OCI-LY1 (cell line): ENCODE measurements around the gene OPRD1.
"Not testable (repeated sequence)": the region's sequence is repeated elsewhere in the genome, so short reads cannot be mapped to it uniquely, and the experiment has no call there.

Experiments used
- H2AFZ ChIP-seq: fragments of 200-600 bp; sonication (generic), shearing (Covaris generic); 2 replicates; pipeline ENCODE4 v1.6.0; 2014; ENCODE audit warnings: antibody characterized with exemption, mild to moderate bottlenecking, low read length
- H3F3A ChIP-seq: fragments of 200-600 bp; sonication (generic), shearing (Covaris generic); 2 replicates; pipeline ENCODE4 v1.6.0; 2014; ENCODE audit warnings: mild to moderate bottlenecking, antibody characterized with exemption, low read length, moderate library complexity; ENCODE audit not compliant: insufficient read depth
- H3K27ac ChIP-seq: fragments of 200-600 bp; sonication (generic); 2 replicates; pipeline ENCODE4 v1.5.1; 2014; ENCODE audit warnings: low read length, mixed run types, mild to moderate bottlenecking, low read depth; ENCODE audit not compliant: poor library complexity, severe bottlenecking
- H3K27me3 ChIP-seq: fragments of 200-600 bp; sonication (generic); 2 replicates; pipeline ENCODE4 v1.6.0; 2014; ENCODE audit warnings: antibody characterized with exemption, mild to moderate bottlenecking, low read length, moderate library complexity; ENCODE audit not compliant: insufficient read depth
- H3K36me3 ChIP-seq: fragments of 200-600 bp; sonication (generic); 2 replicates; pipeline ENCODE4 v1.6.1; 2014; ENCODE audit warnings: mild to moderate bottlenecking, antibody characterized with exemption, low read length, moderate library complexity, mixed read lengths; ENCODE audit not compliant: insufficient read depth
- H3K4me1 ChIP-seq: fragments of 200-600 bp; sonication (generic); 2 replicates; pipeline ENCODE4 v1.5.1; 2014; ENCODE audit warnings: mild to moderate bottlenecking, low read length, moderate library complexity; ENCODE audit not compliant: insufficient read depth, severe bottlenecking
- H3K4me2 ChIP-seq: fragments of 200-600 bp; sonication (generic), shearing (Covaris generic); 2 replicates; pipeline ENCODE4 v1.6.1; 2014; ENCODE audit warnings: low read length
- H3K4me3 ChIP-seq: fragments of 200-600 bp; sonication (generic); 2 replicates; pipeline ENCODE4 v1.5.1; 2014; ENCODE audit warnings: low read length, low read depth, mild to moderate bottlenecking, mixed read lengths; ENCODE audit not compliant: poor library complexity, severe bottlenecking
- H3K79me2 ChIP-seq: fragments of 200-600 bp; shearing (Covaris generic); 2 replicates; pipeline ENCODE4 v1.6.1; 2016; ENCODE audit warnings: mixed run types, low read length, mixed read lengths; ENCODE audit not compliant: insufficient read depth
- H3K9ac ChIP-seq: fragments of 200-600 bp; sonication (generic), shearing (Covaris generic); 2 replicates; pipeline ENCODE4 v1.6.1; 2014; ENCODE audit warnings: mild to moderate bottlenecking, low read length, mixed read lengths
- H3K9me2 ChIP-seq: fragments of 200-600 bp; sonication (generic), shearing (Covaris generic); 2 replicates; pipeline ENCODE4 v1.6.1; 2014; ENCODE audit warnings: low read depth, mild to moderate bottlenecking, low read length, mixed read lengths
- H3K9me3 ChIP-seq: fragments of 200-600 bp; shearing (Covaris generic); 2 replicates; pipeline ENCODE4 v1.6.1; 2014; ENCODE audit warnings: low read length, mixed read lengths
- H4K20me1 ChIP-seq: fragments of 200-600 bp; sonication (generic), shearing (Covaris generic); 2 replicates; pipeline ENCODE4 v1.6.0; 2016; ENCODE audit warnings: mild to moderate bottlenecking, low read length; ENCODE audit not compliant: insufficient read depth
- EZH2 ChIP-seq: fragments of 200-600 bp; sonication (generic), shearing (Covaris generic); IDR thresholded peaks from 2 replicates; pipeline ENCODE4 v1.8.0; 2017; ENCODE audit warnings: borderline replicate concordance, mixed run types, mild to moderate bottlenecking, antibody characterized with exemption, low read length, moderate library complexity, mixed read lengths
- TF ChIP-seq, protein P1 (sequence below): fragments of 200-600 bp; sonication (generic), shearing (Covaris generic); IDR thresholded peaks from 2 replicates; pipeline ENCODE4 v1.5.1; 2017; ENCODE audit warnings: mild to moderate bottlenecking, antibody characterized with exemption, low read length, moderate library complexity, mixed read lengths

Gene OPRD1

DNA sequence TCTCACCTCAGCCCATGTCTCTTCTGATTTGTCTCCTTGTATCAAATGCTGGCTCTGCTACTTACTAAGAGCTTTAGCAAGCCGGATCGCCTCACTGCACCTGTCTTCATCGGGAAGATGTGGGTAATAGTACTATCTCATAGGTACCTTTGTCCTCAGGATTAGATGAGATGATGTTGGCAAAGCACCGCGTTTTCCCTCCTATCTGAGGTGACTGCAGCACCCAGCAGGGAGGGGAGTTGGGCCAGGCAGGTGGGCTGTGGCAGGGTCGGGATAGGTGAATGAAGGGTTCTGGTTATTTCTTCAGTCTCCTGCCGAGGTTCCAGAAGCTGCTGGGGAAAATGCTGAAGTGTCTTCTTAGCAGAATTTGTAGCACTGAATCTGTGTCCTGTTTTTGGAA is 5.2 kb downstream of the OPRD1 start:
- no peaks in the 10 kb centered on the region for H4K20me1 ChIP-seq
- no peaks in the 10 kb centered on the region for H3K4me1 ChIP-seq
- no peak overlapping the region for H3K9ac ChIP-seq
- H3K9me2 ChIP-seq = no peaks in the 10 kb centered on the region
- TF ChIP-seq, protein P1, sequence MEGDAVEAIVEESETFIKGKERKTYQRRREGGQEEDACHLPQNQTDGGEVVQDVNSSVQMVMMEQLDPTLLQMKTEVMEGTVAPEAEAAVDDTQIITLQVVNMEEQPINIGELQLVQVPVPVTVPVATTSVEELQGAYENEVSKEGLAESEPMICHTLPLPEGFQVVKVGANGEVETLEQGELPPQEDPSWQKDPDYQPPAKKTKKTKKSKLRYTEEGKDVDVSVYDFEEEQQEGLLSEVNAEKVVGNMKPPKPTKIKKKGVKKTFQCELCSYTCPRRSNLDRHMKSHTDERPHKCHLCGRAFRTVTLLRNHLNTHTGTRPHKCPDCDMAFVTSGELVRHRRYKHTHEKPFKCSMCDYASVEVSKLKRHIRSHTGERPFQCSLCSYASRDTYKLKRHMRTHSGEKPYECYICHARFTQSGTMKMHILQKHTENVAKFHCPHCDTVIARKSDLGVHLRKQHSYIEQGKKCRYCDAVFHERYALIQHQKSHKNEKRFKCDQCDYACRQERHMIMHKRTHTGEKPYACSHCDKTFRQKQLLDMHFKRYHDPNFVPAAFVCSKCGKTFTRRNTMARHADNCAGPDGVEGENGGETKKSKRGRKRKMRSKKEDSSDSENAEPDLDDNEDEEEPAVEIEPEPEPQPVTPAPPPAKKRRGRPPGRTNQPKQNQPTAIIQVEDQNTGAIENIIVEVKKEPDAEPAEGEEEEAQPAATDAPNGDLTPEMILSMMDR = no peak
- TF ChIP-seq EZH2 = no peak
- H3K4me3 ChIP-seq = no peak overlapping the region
- no peak overlapping the region for H3K4me2 ChIP-seq
- no peaks in the 10 kb centered on the region for H3F3A ChIP-seq
- H3K27ac ChIP-seq = no peak overlapping the region
- no peaks in the 10 kb centered on the region for H3K36me3 ChIP-seq
- no peaks in the 10 kb centered on the region for H3K9me3 ChIP-seq
- H2AFZ ChIP-seq = no peak overlapping the region
- H3K79me2 ChIP-seq = no peaks in the 10 kb centered on the region
- H3K27me3 ChIP-seq = no peaks in the 10 kb centered on the region

DNA sequence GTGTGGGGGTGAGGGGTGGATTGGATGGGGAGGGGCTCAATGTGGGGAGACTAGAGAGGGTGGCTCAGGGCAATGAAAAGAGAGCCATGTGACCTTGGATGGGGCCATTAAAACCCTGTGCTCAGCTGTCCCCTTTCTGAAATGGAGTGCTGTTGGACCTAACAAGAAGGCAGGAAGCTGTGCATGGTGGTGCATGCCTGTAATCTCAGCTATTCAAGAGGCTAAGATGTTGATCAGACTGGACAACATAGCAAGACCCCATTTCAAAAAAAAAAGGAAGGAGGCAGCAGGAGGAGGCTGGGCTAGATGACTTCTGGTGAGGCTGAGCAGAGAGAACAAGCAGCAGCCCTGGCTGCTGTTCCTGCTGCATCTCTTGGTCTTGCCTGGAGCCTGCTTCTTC is 7.0 kb downstream of the OPRD1 start:
- no peak overlapping the region for H2AFZ ChIP-seq
- H3K27ac ChIP-seq = no peak overlapping the region
- no peak for TF ChIP-seq EZH2
- TF ChIP-seq, protein P1 = no peak
- H3K4me2 ChIP-seq = no peak overlapping the region
- H3K27me3 ChIP-seq = 0 out of 2 replicates have a peak, but pooled peaks cover 4% of the 10 kb centered on the region
- H3K4me3 ChIP-seq = no peak overlapping the region
- no peaks in the 10 kb centered on the region for H3K9me3 ChIP-seq
- H3K36me3 ChIP-seq = no peaks in the 10 kb centered on the region
- no peaks in the 10 kb centered on the region for H3F3A ChIP-seq
- H4K20me1 ChIP-seq = no peaks in the 10 kb centered on the region
- H3K9ac ChIP-seq = no peak overlapping the region
- no peaks in the 10 kb centered on the region for H3K4me1 ChIP-seq
- no peaks in the 10 kb centered on the region for H3K79me2 ChIP-seq
- H3K9me2 ChIP-seq = no peaks in the 10 kb centered on the region

DNA sequence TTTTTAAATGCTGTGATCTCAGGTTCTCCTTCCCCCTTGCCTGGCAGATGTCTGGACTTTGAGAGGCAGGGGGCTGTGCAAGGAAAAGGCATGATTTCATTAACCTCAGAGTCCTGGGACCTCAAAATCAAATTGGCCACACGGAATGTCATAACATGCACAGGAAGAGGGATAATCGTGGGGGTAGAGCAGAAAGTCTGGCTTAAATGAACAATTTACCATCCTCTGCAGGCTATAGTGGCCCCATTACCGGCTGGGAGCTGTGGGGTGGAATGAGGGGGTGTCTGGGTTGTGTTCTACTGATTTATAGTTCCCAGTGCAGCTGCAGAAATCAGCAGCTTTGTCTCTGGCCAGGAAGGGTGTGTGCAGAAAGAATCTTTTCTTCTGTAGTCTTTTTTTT is 10.8 kb downstream of the OPRD1 start:
- no peaks in the 10 kb centered on the region for H3K4me1 ChIP-seq
- TF ChIP-seq, protein P1 = no peak
- no peak for TF ChIP-seq EZH2
- no peak overlapping the region for H2AFZ ChIP-seq
- no peaks in the 10 kb centered on the region for H3F3A ChIP-seq
- H3K9ac ChIP-seq = no peak overlapping the region
- peaks cover 8% of the 10 kb centered on the region; the same call in 1 of the 2 replicates for H3K27me3 ChIP-seq
- H3K27ac ChIP-seq = no peak overlapping the region
- H3K36me3 ChIP-seq = no peaks in the 10 kb centered on the region
- H4K20me1 ChIP-seq = no peaks in the 10 kb centered on the region
- no peak overlapping the region for H3K4me2 ChIP-seq
- no peak overlapping the region for H3K4me3 ChIP-seq
- no peaks in the 10 kb centered on the region for H3K79me2 ChIP-seq
- H3K9me3 ChIP-seq = no peaks in the 10 kb centered on the region
- H3K9me2 ChIP-seq = no peaks in the 10 kb centered on the region

DNA sequence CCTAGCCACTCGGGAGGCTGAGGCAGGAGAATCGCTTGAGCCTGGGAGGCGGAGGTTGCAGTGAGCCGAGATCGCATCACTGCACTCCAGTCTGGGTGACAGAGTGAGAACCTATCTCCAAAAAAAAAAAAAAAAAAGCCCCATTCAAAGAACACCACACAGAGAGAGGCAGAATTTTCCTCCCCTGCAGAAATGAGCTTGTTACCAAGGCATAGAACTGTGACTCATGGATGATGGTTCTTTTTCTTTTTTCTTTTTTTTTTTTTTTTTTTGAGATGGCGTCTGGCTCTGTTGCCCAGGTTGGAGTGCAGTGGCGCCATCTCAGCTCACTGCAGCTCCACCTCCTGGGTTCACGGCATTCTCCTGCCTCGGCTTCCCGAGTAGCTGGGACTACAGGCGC is 12.1 kb downstream of the OPRD1 start:
- H3K27me3 ChIP-seq, H3K9me2 ChIP-seq, H3K4me3 ChIP-seq, H3K27ac ChIP-seq, H3K9ac ChIP-seq, H2AFZ ChIP-seq, H3K4me2 ChIP-seq, H3K9me3 ChIP-seq, H3K79me2 ChIP-seq, H3K36me3 ChIP-seq, H3F3A ChIP-seq, H3K4me1 ChIP-seq, H4K20me1 ChIP-seq: not testable (repeated sequence)

DNA sequence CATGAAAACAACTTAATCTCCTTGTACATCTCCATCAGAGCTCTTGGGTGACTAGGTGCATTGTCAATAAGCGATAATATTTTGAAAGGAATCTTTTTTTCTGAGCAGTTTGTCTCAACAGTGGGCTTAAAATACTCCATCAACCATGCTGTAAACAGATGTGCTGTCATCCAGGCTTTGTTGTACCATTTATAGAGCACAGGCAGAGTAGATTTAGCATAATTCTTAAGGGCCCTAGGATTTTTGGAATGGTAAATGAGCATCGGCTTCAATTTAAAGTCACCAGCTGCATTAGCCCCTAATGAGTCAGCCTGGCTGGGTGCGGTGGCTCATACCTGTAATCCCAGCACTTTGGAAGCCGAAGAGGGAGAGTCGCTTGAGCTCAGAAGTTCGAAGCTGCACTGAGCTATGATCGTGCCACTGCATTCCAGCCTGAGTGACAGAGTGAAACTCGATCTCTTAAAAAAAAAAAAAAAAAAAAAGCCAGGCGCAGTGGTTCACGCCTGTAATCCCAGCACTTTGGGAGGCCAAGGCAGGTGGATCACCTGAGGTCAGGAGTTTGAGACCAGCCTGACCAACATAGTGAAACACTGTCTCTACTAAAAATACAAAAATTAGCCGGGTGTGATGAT is 16.4 kb downstream of the OPRD1 start:
- H3K27me3 ChIP-seq, H4K20me1 ChIP-seq, H3K4me1 ChIP-seq, H3K27ac ChIP-seq, H3K79me2 ChIP-seq, H3K4me2 ChIP-seq, H3K9me2 ChIP-seq, H3K9ac ChIP-seq, H3K9me3 ChIP-seq, H2AFZ ChIP-seq, H3F3A ChIP-seq, H3K36me3 ChIP-seq, H3K4me3 ChIP-seq: not testable (repeated sequence)
